Mucosa of rectum (tissue), 2 donors: ENCODE measurements around the gene PCDH9.
"Not testable (repeated sequence)": the region's sequence is repeated elsewhere in the genome, so short reads cannot be mapped to it uniquely, and the experiment has no call there.

ENCODE experiments used
- H3K27ac ChIP-seq, 2 donors: one replicate each; pipeline ENCODE4 v1.7.0; 2013; ENCODE audit warnings: inconsistent platforms in 2 of 2, low read depth in 2 of 2, low read length in 2 of 2
- H3K27me3 ChIP-seq, 2 donors: one replicate each; pipeline ENCODE4 v1.7.0; 2013; ENCODE audit warnings: low read length in 2 of 2; ENCODE audit not compliant: control insufficient read depth in 2 of 2, insufficient read depth in 2 of 2
- H3K36me3 ChIP-seq, 2 donors: one replicate each; pipeline ENCODE4 v1.7.0; 2013; ENCODE audit warnings: low read length in 2 of 2; ENCODE audit not compliant: control insufficient read depth in 2 of 2, insufficient read depth in 2 of 2
- H3K4me1 ChIP-seq, 2 donors: one replicate each; pipeline ENCODE4 v1.7.0; 2013; ENCODE audit warnings: low read length in 2 of 2, mild to moderate bottlenecking in 1 of 2; ENCODE audit not compliant: control insufficient read depth in 2 of 2, insufficient read depth in 2 of 2
- H3K4me3 ChIP-seq, 2 donors: one replicate each; pipeline ENCODE4 v1.7.0; 2013; ENCODE audit warnings: low read length in 2 of 2
- H3K9ac ChIP-seq, 2 donors: one replicate each; pipeline ENCODE4 v1.7.0; 2013; ENCODE audit warnings: low read length in 2 of 2, low read depth in 1 of 2, mild to moderate bottlenecking in 1 of 2
- H3K9me3 ChIP-seq, 2 donors: one replicate each; pipeline ENCODE4 v1.7.0; 2013; ENCODE audit warnings: low read length in 2 of 2; ENCODE audit not compliant: control insufficient read depth in 2 of 2
- donor health status: healthy.
- donor health status: Normal muscosa, but diverticular disease.

Gene PCDH9

DNA sequence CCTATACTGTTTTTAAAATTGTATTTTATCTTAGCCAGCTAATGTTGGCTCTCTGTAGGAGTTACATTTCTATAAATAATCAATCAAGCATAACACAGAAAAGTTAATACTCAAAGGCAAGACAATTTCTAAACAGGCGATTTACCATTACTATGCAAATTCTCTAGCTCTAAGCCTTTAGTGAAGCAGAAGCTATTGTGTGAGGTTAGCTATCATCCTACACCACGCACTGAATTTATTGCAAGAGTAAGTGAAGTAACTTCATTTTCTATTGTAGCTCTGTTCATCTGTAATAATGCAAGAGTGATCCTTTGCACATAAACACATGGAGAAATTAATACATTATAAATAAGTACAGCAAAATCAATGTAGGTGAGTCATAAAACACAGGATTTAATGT, 439.3 kb downstream of the PCDH9 start:
- no peaks in the 10 kb centered on the region for H3K9me3 ChIP-seq
- H3K4me1 ChIP-seq: peaks cover 0 to 3% of the 10 kb centered on the region in 2 donors
- no peak overlapping the region for H3K9ac ChIP-seq
- H3K27ac ChIP-seq: no peak overlapping the region
- no peaks in the 10 kb centered on the region for H3K27me3 ChIP-seq
- H3K4me3 ChIP-seq: no peak overlapping the region
- no peaks in the 10 kb centered on the region for H3K36me3 ChIP-seq

DNA sequence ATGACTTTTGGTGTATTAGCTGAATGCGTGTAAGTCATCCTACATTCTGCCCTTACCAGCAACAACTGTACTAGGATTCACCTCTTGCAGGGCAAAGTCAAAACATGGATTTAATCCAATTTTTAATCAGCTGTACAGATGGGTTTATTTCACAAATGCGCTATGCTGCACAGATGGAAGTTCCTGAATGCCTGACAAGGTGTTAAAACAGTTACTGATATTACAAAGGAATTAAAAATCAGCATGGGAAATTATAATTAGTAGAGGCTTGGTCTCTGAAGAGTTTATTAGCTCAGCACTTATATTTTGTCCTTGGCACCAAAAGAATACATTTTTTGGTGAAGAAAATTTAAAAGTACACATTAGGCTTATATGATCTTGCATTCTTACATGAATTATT, 448.9 kb downstream of the PCDH9 start:
- Histone ChIP-seq H3K27ac (no peak overlapping the region), H3K9me3 (no peaks in the 10 kb centered on the region), H3K36me3 (no peaks in the 10 kb centered on the region), H3K27me3 (no peaks in the 10 kb centered on the region), H3K4me1 (no peaks in the 10 kb centered on the region), H3K9ac (no peak overlapping the region), H3K4me3 (no peak overlapping the region)

DNA sequence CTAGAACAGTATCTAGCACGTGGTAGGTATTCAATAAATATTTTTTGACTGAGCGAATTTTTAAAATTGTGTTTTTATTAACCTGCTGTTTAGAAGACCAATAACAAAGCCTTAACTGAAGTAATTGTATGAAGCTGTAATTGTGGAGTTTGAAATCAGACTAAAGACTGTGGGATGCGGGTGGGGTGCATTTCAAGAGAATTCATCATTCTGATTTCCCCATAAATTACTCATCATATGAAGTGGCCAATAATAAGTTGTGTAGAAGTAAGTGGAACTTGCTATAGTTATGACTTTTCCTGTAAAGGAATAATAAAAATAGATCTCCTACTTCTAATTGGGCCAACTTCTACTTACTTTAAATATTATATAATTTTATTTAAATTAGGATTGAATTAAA, 449.3 kb downstream of the PCDH9 start:
- no peaks in the 10 kb centered on the region for H3K9me3 ChIP-seq
- H3K36me3 ChIP-seq: no peaks in the 10 kb centered on the region
- no peak overlapping the region for H3K9ac ChIP-seq
- H3K4me3 ChIP-seq: no peak overlapping the region
- no peak overlapping the region for H3K27ac ChIP-seq
- H3K4me1 ChIP-seq: no peaks in the 10 kb centered on the region
- H3K27me3 ChIP-seq: no peaks in the 10 kb centered on the region

DNA sequence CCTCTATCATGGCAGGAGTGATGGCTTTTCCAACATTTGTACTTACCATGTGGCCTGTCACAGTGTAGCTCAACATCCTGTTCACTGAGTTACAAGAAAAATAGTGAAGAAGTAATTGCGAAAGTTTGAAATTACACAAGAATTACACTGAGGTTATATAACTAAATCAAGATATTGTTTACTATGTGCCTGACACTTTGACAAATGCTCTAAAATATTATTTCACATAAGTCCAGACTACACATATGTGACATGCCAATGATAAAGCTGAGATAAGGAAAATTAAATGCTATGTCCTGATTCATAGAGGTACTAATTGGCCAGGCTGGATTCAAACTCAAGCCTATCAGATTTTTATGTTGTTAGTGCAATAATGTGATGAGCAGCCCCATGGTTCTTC, 451.7 kb downstream of the PCDH9 start:
- H3K27me3 ChIP-seq: no peaks in the 10 kb centered on the region
- peaks cover 0 to 2% of the 10 kb centered on the region in 2 donors for H3K9me3 ChIP-seq
- H3K4me1 ChIP-seq: no peaks in the 10 kb centered on the region
- no peak overlapping the region for H3K27ac ChIP-seq
- H3K9ac ChIP-seq: no peak overlapping the region
- H3K36me3 ChIP-seq: no peaks in the 10 kb centered on the region
- no peak overlapping the region for H3K4me3 ChIP-seq

DNA sequence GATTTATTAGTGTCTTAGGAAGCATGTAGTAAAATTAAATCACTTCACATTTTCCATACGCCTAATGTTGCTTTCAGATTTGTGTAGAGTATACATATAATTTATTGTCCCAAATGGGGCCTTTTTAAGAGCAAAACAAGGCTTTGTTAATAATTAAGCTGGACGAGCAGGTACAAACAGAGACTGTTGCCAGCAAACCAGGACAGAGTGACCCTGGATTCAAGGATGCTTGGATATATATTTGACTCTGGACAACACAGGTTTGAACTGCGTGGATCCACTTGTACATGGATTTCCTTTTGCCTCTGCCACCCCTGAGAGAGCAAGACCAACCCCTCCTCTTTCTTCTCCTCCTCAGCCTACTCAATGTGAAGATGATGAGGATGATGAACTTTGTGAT, 454.9 kb downstream of the PCDH9 start:
- Histone ChIP-seq H3K4me3 (no peak overlapping the region), H3K27me3 (no peaks in the 10 kb centered on the region), H3K27ac (no peak overlapping the region), H3K9ac (no peak overlapping the region), H3K9me3 (peaks cover 0 to 2% of the 10 kb centered on the region in 2 donors), H3K36me3 (no peaks in the 10 kb centered on the region), H3K4me1 (no peaks in the 10 kb centered on the region)

DNA sequence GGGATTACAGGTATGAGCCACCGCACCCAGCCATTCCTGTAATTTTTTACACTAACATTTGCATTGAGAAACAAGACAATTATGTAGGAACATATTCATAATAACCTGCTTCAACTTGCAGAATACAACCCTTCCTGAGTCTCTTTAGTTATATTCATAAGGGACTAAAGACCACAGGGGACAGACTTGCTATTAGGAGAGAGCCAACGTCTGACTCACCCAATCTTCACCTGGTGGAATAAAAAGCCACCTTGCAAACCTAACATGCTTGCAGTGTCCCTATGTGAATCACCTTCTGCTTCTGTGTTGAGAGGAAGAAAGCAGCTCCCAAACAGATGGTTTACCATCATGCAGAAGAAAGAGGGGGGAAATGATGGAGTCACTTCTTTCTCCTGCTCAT, 456.1 kb downstream of the PCDH9 start:
- Histone ChIP-seq H3K27me3 (no peaks in the 10 kb centered on the region), H3K9ac (no peak overlapping the region)

DNA sequence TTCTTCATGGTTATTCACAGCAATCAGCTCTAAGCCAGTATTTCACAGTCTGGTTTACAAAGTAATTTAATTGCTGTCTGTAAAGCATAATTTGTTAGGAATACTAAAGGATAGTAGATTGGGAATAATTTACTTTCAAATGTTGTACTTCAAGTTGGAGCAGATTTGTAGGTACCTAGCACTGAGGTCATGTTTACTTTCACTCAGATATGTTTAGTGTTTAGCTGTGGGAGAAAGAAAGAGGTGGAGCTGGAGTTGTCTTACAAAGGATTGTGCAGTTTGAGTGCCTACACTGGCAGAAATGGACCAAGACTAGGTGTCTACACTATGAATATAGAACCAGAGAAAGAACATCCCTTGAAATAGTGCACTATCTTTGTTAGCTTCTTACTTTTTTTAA, 464.6 kb downstream of the PCDH9 start:
- H3K36me3 ChIP-seq: no peaks in the 10 kb centered on the region
- H3K9me3 ChIP-seq: peaks cover 0 to 2% of the 10 kb centered on the region in 2 donors
- no peak overlapping the region for H3K27ac ChIP-seq
- no peaks in the 10 kb centered on the region for H3K4me1 ChIP-seq
- no peak overlapping the region for H3K4me3 ChIP-seq
- no peak overlapping the region for H3K9ac ChIP-seq
- H3K27me3 ChIP-seq: no peaks in the 10 kb centered on the region

More for the DNA sequence above, 456.1 kb downstream of the PCDH9 start:
- Histone ChIP-seq H3K9me3 (peaks cover 0 to 2% of the 10 kb centered on the region in 2 donors), H3K27ac (no peak overlapping the region), H3K4me1 (no peaks in the 10 kb centered on the region), H3K36me3 (no peaks in the 10 kb centered on the region), H3K4me3 (no peak overlapping the region)

DNA sequence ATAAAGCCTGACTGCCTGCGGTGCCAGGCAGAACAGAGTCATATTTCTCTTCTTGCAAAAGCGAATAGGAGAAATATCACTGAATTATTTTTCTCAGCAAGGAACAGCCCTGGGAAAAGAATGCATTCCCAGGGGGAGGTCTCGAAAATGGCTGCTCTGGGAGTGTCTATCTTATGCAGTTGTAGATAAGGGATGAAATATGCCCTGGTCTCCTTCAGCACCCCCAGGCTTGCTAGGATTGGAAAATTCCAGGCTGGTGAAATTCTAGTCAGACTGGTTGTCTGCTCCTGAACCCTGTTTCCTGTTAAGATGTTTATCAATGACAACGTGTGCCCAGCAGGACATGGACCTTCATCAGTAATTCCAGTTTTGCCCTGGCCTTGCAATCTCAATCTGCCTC, 469.5 kb downstream of the PCDH9 start:
- H3K9ac ChIP-seq, H3K4me3 ChIP-seq, H3K27me3 ChIP-seq, H3K27ac ChIP-seq, H3K9me3 ChIP-seq, H3K4me1 ChIP-seq, H3K36me3 ChIP-seq: not testable (repeated sequence)

DNA sequence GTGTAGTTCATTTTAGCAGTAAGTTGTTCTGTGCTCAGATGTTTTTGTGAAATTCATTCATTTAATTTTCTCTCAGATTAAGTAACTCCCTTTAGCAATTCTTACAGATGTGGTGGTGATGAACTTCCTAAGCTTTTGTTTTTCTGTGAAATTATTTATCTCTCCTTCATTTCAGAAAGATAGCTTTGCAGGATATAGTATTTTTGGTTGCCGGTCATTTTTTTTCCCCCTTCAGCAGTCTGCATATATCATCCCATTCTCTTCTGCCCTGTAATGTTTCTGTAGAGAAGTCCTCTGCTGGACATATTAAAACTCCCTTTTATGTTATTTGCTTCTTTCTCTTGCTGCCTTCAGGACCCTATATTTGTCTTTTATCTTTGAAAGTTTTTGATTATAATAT, 470.2 kb downstream of the PCDH9 start:
- peaks cover 0 to 3% of the 10 kb centered on the region in 2 donors for H3K9me3 ChIP-seq
- no peak overlapping the region for H3K4me3 ChIP-seq
- H3K27ac ChIP-seq: no peak overlapping the region
- H3K27me3 ChIP-seq: no peaks in the 10 kb centered on the region
- H3K36me3 ChIP-seq: no peaks in the 10 kb centered on the region
- no peak overlapping the region for H3K9ac ChIP-seq
- H3K4me1 ChIP-seq: no peaks in the 10 kb centered on the region

DNA sequence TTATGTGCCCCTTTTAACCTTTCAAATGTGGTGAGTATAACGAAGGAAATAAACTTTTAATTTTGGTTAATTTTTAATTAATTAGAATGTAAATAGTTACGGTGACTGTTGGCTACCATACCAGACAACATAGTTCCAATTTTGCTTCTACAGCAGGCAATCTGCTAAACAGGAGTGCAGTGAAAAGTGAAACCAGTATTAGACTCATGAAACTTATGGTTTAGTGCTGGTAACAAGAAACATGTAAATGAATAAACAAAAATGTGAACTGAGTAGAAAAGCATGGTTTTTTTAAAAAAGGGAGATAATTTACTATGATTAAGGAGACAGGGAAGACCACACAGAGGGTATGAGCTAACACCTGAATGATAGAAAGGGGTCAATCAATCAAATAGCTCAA, 478.4 kb downstream of the PCDH9 start:
- Histone ChIP-seq H3K4me1 (no peaks in the 10 kb centered on the region), H3K4me3 (no peak overlapping the region), H3K36me3 (no peaks in the 10 kb centered on the region), H3K9me3 (no peaks in the 10 kb centered on the region), H3K27me3 (no peaks in the 10 kb centered on the region), H3K27ac (no peak overlapping the region), H3K9ac (no peak overlapping the region)

DNA sequence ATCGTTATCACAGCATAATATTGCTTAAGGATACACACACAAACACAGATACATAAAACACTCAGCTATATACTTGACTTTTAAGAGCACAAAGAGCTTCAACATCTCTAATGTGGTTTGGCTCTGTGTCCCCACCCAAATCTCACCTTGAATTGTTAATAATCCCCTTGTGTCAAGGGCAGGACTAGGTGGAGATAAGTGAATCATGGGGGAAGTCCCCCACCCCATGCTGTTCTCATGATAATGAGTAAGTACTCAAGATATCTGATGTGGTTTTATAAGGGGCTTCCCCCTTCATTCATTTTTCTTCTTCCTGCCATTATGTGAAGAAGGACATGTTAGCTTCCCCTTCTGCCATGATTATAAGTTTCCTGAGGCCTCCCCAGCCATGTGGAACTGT, 481.4 kb downstream of the PCDH9 start:
- H3K27me3 ChIP-seq: no peaks in the 10 kb centered on the region
- H3K4me1 ChIP-seq: no peaks in the 10 kb centered on the region
- H3K9ac ChIP-seq: no peak overlapping the region
- no peak overlapping the region for H3K27ac ChIP-seq
- H3K4me3 ChIP-seq: no peak overlapping the region
- no peaks in the 10 kb centered on the region for H3K36me3 ChIP-seq
- no peaks in the 10 kb centered on the region for H3K9me3 ChIP-seq
